Stimulated activated CD4-positive, alpha-beta T cell treated with anti-CD3 and anti-CD28 coated beads, TNF-alpha, amount 100 ng/mL, for 24 hours (primary cell): ENCODE results near the gene SFTPD.

Source experiments
- DNase-seq, 3 experiments: peaks; one replicate each; pipeline ENCODE4 v3.0.0-alpha.2; 2020; ENCODE audit warnings: low read depth in 3 of 3

Gene SFTPD

GRCh38 chr10:79944428-79945395 is 4.2 kb downstream of the SFTPD start:
- no peak for DNase-seq

GRCh38 chr10:79943871-79944270 is 5.0 kb downstream of the SFTPD start:
- no peak for DNase-seq

- no peak for DNase-seq
Observed at GRCh38 chr10:79942261-79943185, 6.4 kb downstream of the SFTPD start.

GRCh38 chr10:79941585-79942210 is 7.2 kb downstream of the SFTPD start:
- no peak for DNase-seq

GRCh38 chr10:79941146-79941545 is 7.8 kb downstream of the SFTPD start:
- no peak for DNase-seq

DNA sequence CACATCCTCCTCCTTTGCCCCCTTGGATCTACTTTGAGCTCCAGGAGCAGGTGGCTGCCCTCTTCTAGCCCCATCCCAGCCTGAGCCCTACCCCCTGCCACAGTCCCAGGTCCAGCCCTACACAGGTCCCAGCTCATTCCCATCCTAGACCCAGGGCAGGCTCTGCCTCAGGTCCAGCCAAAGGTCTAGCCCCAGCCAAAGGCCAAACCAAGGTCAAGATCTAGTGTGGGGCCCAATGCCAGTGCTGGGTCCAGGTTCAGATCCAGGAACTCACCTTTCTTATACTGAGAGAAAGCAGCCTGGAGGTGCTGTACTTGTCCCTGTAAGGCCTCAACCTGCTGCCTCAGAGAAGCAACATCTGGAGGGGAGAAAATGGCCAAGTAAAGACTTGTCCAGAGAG is 8.5 kb downstream of the SFTPD start:
- DNase-seq = no peak

DNA sequence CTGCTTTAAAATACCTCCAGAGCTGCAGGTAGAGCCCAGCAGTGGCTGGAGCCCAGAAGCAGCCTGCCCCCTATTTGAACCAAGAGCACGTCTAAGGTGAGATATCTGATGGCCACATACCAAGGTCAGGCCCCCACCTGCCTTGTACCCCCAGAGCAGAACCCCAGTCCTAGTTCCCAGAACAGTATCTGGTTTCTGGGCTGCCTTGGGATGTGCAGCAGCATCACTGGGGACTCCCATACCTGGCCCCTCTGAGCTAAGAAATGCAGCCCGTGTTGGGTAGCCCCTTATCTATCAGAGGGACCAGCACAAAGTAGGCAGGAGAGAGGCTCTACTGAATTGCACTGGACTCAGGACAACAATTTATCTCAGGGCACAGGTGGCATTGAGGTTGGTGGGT is 8.9 kb downstream of the SFTPD start:
- no peak for DNase-seq

DNA sequence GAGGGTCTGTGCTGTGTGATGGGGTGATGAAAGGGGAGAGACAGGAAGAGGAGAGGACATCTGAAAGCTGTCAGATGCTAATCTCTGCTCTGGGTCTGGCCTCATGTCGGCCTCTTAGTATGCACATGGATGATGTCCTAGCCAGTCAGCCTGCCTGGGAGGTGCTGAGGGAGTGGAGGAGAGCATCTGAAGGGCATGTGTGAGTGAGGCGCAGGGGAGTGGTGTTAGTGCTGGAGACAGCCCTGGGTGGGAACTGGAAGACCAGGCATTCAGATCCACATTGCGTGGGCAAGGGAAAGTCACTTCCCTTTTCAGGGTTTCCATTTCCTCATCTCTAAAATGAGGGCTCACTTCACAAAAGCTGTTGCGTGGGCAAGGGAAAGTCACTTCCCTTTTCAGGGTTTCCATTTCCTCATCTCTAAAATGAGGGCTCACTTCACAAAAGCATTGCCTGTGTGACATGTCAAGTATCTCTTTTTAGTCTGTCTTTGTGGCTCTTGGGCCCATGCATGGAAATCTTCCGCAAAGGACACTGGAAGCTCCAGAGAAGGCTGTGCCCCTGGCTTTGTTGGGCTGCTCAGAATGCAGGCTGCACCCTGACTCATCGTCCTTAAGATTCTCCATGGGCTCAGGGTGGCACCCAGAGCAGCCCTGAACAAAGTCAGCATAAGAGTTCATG is 10.0 kb downstream of the SFTPD start:
- DNase-seq = no peak

GRCh38 chr10:79937701-79938151 is 11.2 kb downstream of the SFTPD start:
- no peak for DNase-seq

DNA sequence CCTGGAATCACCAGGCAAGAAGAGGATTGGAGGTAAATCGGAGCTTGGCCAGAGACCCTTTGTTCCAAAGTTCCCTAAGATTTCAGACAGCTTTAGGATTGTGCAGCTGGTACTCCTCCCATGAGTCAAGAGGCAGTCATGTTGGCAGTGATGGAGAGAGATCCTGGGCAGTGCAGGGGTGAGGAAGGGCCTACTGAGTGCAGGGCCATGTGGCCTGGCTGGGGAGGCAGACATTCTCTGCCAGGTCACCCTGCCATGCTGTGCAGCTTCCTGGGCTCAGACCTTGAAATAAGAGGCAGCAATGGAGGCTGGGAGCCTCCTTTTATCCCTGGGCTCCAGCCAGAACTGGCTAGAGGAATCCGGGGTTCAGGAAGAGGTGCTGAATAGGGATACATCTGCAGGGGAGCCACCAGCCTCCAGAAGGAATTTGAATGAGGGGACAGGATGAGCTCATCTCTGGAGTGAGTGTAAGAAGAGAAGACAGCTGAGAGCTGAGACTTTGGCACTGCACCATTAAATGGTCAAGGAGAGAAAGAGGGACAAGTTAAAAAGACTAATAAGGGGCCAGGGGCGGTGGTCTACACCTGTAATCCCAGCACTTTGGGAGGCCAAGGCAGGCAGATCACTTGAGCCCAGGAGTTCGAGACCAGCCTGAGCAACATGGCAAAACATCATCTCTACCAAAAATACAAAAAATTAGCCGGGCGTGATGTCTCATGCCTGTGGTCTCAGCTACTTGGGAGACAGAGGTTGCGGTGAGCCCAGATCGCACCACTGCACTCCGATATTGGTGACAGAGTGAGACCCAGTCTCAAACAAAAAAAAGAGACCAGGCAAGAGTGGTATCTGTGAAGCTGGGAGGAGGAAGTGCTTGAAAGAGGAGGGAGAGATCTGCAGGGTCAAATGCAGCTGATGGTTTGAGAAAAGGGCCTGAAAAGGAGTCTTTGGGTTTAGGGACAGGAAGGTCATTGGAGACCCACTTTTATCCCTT is 12.0 kb downstream of the SFTPD start:
- DNase-seq = no peak

DNA sequence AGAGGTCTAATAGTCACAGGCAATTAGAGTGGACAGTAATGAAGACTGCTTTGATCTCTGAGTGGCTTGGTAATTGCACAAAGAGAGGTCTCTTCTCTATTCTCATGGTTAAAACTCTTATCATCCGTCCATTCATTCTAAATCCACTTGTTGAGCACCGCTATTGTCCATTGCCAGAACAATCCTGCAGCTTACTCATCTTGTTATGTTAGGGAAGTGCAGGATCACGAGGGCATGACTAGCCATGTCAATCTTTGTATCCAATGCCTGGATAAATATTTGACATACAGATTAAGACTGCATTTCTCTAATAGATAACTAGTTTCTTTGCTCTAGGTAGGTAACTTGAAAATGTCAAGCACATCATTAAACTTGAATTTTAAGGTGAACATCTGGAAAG is 14.9 kb downstream of the SFTPD start:
- no peak for DNase-seq

GRCh38 chr10:79932841-79933379 is 16.0 kb downstream of the SFTPD start:
- no peak for DNase-seq

DNA sequence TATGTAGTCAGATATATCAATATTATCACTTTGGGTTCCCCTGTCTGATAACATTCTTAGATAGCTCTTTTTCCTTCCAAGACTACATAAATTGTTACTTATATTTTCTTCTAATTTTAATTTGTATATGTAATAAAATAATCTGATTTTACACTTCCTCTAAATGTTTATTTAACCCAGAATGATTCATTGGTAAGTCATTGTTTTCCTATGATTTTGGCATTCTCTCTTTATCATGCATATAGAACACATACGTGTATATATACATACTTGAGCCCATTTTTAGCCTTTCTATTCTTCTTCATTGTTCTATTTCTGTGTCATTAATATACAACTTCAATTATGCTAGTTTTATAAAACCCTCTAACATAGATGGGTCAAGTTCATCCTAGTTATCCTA is 16.6 kb downstream of the SFTPD start:
- DNase-seq = no peak

- DNase-seq = no peak
Observed at GRCh38 chr10:79930751-79931150, 18.2 kb downstream of the SFTPD start.

- no peak for DNase-seq
Observed at GRCh38 chr10:79930267-79930666, 18.6 kb downstream of the SFTPD start.

DNA sequence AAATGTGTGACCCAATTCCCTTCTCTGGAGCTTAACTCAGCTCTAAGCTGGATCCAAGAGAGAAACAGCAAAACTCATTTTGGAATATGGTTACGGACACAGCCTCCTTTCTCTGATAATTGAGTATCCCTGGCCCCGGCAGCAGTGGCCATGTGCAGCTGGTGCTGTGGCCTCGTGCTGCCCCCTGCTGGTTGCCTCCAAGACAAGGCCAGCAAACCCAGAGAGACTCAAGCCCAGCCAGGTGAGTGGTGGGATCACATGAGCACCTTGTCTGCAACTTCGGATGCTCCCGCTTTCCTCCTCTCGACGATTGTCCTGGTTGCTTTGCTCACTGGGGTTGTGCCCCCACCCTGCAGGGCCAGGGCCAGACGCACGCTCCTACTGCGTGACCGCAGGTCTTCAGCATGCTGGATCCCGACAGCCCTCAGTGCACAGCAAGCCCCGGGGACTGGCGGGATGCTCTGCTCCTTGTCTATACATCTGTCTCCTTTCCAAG is 19.4 kb downstream of the SFTPD start:
- peak; percentile 45 to 80 (median 67) for DNase-seq

DNA sequence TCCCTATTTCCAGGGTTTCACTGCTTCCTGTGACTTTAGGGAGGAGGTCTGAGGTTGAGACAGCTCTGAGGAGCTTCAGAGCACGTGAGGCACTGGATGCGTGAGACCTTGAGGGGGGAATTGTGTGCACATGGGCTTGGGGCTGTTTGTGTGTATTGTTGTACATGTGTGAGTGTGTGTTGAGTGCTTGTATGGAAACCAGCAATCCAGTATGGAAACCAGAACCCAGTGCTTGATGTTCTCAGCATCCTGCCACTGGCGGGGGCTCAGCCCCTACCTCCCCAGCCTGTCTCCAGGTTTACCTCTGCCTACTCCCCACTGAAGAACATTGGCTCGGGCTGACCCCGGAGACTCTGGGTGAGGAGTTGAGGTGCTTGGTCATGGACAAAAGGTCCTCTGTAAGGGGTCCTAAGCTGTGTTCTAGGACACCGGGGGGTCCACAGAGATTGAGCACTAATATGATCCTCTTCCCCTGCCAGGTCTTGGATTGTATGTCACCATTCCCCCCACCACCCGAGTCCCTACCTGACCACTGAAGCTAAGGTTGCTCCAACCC is 20.8 kb downstream of the SFTPD start:
- DNase-seq = no peak

- DNase-seq = no peak
Observed at GRCh38 chr10:79927111-79927828, 21.6 kb downstream of the SFTPD start.

GRCh38 chr10:79926037-79926436 is 22.9 kb downstream of the SFTPD start:
- DNase-seq = no peak
